Stimulated activated CD8-positive, alpha-beta memory T cell treated with anti-CD3 and anti-CD28 coated beads, Interleukin-4, amount 100 ng/mL, for 4 hours (primary cell): ENCODE results near the gene TMEM190.

ENCODE experiments used
- DNase-seq, 2 donors: peaks; one replicate each; pipeline ENCODE4 v3.0.0-alpha.2; 2020; ENCODE audit warnings: low read depth in 2 of 2, low spot score in 1 of 2

Gene TMEM190

DNA sequence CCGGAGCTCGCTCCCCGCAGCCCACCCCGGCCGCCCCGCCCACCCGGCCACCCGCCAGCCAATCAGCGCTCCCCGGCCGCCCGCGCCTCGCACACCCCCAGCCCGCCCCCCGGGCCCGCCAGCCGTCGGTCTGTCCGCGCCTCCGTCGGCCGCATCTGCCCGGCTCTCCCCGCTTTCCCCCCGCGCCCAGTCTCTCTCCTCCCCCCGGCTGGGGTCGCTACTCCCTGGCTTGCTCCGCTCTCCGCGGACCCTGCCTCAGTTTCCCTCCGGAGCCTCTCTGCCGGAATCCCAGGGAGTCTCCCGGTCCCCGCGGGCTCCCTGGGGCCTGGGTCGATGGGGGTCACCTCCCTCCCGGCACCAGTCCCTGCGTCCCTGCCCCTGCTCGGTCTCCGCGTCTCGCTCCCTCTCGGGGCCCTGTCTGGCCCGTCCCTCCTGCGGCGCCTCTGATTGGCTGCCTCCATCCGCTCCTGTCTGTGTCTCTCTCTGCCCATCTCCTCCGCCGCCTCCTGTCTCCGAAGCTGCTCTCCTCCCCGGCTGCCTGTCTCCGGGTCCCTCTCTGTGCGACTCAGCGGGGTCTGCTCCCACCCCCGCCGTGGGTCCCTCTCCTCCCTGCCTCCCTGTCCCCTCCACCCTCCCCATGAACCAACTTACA is 6.8 kb upstream of the TMEM190 start:
- no peak for DNase-seq

DNA sequence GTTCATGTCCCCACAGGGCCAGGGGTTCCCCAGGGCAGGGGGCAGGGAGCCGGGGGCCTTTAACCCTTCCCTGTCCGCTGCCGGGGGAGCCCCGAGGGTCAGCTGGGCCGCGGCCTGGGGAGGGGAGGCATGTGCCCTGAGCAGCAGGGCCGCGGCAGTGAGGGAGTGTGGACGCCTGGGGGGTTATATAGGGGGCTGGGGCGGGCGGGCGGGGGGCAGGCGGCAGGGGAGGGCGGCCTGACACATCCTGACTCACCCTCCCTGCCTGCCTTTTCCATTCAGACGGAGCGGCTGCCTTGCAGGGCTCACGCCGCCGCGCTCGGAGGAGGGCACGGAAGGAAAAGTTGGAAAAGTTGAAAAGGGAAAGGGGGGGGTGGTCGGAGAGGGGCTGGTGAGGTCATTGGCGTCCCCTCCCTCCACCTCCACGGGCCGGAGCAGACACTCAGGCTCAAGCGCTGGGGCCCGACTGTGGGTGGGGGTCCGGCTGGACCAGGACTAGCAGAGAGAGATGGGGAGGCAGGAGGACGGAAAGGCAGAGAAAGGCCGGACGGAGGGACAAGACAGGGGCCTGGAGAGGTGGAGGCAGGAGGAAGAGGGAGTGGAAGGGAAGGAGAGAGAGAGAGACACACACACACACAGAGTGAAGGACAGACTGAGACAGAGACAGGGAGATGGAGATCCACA is 6.2 kb upstream of the TMEM190 start, which contains the start of gene IL11:
Gene IL11, minus strand, starts transcription at position 159 of the 684 bp plus-strand sequence. Its CDS starts 153 bp downstream, at position 6.
- DNase-seq: no peak

DNA sequence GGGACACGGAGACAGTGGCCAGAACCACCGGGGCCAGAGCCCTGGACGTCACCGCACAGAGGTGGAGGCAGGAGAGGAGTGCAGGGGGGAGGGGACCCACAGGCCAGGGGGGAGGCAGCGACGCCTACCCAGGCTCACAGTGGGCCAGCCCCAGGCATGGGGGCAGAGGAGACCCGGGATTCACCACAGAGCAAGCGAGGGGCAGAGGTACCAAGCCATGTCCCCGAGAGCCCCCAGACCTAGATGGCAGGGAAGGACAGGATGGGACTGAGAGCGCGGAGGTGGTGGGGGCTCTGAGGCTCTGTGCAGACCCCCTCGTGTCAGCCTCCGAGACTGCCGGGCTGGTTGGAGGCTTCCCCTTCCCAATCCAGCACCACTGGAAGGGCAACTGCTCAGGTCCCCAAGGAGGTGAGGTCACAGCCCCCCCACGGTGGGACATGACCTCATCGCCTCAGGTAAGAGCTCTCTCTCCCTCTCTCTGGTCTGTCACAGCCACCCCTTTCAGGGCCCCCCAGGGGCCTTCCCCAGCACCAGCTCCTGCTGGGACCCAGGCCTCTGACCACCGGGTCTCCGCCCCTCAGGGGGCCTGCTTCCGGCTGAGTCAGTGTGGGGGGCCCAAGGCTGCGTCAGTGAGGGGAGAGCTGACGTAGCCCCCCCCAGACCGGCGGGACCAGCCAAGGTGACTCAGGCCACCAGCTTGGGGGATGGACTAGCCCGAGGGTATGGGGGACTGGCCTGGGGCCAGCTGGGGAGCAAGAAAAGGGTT is 4.1 kb upstream of the TMEM190 start:
- no peak for DNase-seq

DNA sequence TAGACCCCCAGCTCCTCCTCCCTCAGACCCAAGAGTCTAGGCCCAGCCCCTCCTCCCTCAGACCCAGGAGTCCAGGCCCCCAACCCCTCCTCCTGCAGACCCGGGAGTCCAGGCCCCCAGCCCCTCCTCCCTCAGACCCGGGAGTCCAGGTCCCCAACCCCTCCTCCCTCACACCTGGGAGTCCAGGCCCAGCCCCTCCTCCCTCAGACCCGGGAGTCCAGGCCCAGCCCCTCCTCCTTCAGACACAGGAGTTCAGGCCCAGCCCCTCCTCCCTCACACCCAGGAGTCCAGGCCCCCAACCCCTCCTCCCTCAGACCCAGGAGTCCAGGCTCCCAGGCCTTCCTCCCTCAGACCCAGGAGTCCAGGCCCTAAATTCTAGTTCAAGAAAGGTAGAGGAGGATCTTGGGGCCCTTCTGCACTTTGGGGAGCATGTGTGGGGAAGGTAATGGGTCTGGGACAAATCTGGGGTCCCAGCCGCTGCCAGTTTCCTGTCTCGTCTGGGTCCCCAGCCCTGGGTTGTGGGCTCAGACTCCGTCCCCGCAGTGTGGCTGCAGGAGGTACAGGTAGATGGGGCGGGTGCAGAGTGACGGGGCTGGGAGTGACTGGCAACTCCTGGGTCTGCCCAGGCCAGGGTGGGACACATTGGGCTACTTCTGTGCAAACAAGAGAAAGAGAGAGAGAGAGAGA is 3.2 kb upstream of the TMEM190 start:
- DNase-seq: no peak

DNA sequence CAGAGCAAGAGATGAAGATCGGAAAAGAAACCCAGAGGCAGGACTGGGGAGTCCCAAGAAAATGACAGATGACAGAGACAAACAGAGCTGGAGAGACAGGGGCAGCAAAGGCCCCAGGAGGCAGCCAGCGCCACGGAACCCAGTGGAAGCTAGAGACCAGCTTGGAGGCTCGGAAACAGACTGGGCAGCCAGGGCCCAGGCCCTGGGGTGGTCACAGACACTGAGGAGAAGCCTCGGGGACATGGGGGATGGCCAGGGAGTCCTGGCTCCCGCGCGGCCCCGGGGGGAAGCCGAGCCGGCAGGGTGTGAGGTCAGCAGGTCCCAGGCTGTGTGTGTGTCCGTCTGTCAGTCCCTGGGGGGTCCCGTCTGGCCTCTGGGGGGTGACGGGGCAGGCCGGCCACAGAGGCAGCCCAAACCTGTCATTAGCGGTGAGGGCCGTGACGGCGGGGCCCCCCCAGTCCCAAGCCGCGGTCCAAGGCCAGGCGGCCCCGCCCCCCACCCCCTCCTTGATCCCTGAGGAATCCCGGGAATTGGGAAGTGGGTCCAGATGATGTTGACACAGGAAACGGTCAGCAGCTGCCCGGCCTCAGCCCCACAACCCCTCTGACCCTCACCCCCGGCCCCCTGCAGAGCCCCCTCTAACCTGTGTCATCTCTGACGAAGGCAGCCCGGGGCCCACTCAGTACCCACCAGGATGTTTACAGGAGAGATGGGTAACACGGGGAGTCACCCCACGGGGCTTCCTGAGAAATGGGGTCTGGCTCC is 2.5 kb upstream of the TMEM190 start:
- DNase-seq: no peak

DNA sequence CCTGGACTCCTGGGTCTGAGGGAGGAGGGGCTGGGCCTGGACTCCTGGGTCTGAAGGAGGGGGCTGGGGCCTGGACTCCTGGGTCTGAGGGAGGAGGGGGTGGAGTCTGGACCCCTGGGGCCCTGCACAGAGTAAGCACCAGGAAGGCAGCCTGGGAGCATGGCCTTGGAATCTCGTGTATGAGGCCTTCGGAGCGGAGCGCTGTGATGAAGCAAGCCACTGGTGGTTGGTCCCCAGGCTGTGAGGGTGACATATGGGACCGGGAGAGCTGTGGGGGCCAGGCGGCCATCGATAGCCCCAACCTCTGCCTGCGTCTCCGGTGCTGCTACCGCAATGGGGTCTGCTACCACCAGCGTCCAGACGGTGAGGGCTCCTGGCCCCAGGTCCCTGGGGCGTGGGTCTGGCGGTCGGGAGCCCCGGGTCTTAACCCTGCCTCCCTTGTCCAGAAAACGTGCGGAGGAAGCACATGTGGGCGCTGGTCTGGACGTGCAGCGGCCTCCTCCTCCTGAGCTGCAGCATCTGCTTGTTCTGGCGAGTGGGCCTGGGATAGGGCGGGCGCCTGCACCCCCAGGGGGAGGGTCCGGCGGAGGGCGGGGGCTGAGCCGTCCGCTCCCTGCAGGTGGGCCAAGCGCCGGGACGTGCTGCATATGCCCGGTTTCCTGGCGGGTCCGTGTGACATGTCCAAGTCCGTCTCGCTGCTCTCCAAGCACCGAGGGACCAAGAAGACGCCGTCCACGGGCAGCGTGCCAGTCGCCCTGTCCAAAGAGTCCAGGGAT is 918 bp downstream of the TMEM190 start:
- DNase-seq: no peak

DNA sequence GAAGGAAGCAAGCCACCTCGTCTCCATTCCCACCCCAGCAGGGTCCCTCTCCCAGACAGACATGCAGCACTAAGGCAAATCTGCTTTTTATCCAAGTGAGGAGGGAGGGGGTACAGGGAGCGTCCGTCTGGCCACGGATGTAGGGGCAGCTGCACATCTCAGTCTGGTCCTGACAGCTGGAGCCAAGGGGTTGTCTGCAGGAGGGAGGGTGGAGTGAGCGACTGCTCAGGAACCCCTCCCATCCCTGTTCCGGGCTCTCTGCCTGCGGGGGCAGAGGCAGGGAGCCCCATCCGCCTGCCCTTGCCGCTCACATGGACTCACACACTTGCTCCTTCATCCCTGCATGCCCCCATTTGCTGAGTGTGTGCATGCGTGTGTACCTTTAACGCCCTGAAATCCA is 2.5 kb downstream of the TMEM190 start:
- DNase-seq: no peak

DNA sequence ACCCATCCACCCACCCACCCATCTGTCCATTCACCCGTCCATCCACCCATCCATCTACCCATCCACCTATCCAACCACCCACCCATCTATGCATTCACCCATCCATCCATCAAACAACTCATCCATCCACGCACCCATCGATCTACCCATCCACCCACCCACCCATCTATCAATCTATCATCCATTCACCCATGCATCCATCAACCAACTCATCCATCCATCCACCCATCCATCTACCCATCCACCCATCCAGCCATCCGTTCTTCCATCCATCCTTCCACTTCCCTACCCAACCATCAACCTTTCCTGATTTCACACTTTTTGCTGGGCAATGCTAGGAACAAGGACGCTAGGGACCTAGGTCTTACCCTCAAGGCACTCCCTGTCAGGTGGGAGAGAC is 5.4 kb downstream of the TMEM190 start:
- no peak for DNase-seq

DNA sequence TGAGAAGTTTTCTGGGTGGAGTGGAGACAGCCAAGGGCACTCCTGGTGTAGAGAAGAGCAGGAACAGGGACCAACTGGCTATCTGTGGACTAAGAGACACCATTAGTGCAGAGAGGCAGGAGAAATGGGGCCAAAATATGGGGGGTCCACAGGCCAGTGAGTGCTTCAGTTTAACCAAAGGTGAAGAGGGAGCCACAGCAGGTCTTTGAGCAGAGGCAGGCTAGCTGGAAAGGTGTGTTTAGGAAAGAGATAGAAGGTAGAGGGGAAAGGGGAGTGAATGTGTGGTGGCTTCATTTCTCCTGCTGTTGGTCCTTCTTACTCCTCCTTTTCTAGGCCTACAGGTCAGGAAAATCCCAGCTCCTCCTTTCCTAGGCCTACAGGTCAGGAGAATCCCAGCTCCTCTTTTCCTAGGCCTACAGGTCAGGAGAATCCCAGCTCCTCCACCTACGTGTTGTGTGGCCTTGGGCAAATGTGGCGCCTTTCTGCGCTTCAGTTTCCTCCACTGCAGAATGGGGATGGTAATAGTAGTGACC is 6.0 kb downstream of the TMEM190 start:
- no peak for DNase-seq

DNA sequence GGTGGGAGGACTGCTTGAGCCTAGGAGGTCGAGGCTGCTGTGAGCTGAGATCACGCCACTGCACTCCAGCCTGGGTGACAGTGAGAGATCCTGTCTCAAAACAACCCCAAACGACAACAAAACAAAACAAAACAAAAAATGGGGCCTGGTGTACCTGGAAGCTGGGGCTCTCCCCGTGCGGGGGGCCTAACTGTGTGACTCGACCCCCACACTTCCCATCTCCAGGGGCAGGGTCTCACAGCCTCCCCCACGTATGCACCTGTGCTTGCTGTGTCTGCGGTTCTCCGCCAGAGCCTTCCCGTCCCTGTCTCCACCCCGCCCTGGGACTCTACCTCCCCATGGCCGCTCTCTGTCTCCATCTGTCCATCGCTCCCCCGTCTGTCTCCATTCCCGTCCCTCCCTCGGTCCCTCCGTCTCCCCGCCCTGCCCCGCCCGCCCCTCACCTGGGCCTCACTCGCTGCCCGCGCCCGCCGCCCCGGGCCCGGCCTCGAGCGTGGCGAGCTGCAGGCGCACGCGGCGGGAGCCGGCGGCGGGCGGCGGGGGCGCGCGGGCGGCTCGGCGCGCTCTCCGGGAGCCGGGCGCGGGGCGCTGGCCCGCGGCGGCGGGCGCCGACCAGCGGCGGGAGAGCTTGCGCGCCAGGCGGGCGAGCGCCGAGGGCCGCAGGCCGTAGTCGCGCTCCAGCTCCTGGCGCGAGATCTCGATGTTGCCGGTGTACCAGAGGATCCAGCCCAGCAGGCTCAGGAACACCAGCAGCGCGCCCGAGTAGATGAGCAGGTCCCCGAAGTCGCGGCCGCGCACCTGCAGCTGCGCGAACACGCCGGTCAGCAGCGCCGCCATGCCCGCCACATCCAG is 6.9 kb downstream of the TMEM190 start:
- no peak for DNase-seq

DNA sequence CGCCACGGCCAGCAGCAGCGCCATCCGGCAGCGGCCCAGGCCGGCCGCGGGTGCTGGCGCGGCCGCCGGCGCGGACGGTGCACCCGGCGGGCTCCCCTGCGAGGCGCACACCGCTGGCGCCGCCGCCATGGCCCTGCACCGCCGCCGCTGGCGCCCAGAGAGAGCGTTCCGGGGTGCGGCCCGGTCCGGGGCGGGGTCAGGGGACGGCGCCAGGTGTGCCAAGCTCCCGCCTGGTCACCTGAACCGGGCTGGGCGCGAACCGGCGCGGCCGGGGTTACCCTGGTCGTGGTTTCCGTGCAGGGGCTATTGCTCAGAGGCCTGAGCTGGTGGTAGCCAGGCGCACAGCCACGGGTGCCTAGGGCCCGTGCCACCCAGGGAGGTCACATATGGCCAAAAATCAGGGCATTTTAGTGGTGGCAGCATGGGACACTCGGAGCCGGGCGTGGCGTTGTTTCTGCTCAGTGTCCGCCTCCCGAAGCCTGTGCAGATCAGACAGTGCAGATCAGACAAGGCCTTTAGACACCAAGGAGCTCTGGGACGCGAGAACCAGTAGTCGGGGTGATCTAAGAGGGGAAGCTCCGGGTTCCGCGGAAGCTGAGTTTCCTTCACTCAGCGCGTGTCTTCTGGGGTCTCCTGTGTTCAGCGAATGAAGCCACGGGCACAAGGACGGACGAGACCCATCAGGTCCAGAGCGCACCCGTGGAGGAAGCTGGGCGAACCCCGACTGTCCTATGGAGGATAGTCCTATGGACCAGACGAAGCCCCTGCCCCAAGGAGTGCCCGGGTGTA is 7.7 kb downstream of the TMEM190 start, which contains the start of gene TMEM238:
Gene TMEM238, minus strand, starts transcription at position 162 of the 789 bp plus-strand sequence. Its CDS starts 33 bp downstream, at position 129.
- DNase-seq: no peak

DNA sequence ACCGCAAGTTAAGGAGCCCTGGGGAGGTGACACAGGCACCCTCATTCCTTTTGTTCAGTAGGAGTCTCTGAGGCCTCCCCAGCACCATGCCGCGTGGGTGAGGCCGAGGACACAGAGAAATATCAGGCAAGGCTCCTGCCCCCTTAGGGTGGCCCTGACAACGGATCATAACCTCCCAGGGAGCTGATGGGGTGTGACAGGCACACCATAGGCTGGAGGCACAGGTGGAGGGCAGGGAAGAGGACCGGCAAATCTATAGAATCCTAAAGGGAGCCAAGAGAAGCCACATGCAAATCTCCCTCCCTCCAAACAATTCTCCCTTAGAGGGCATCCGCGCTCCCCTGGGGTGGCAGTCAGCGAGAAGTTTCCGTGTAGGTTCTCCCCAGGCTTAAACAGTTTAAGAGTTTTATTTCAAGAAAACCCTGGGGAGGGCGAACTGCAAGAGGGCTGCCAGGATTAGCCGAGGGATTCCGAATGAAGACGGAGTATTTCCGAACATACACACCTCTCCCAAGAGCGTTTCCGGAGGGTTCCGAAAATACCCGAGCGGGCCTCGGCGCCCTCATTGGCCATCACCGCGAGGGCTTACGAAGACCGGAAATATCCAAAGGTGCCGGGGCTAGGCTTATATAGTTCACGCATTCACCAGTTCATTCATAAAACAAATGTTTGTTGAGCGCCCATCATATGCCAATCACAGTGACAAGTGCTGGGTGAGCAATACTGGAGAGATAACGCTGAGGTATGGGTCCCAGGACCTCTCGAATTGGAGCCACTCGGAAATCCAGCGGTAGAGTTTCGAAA is 8.5 kb downstream of the TMEM190 start:
- DNase-seq: peak; percentile 80 to 88

DNA sequence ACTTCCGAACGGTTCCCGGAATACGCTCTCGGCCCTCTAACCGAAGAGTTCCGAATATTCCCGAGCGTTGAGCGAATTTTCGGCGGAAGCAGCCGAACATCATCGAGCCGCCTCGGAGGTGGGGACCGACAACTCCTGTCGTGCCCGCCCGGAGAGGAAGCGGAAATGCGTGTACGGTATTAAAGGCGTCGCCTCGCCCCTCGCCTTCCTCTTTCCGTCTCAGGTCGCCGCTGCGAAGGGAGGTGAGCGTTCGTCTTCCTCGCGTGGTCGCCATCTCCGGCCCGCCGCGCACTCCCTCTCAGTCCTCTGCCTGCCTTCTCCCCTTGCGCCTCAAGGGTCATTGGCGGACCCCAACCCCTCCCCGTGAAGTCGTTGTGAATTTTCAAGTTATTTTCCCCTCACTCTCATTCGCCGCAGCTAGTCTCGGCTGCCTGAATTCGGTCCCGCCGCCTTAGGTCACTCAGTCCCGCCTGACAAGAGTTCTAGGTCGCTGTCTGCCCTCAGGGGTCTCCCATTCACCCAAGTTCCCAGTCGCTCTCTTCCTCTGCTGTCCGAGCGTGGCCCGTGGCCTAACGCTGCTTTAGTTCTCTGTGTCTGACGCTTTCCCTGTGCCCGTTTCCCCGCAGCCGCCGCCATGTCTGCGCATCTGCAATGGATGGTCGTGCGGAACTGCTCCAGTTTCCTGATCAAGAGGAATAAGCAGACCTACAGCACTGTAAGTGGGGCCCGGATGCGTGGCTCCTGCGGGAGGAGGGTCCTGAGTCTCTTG is 9.3 kb downstream of the TMEM190 start, which contains the start of gene RPL28:
Gene RPL28, plus strand, starts transcription at position 209 of the 769 bp plus-strand sequence. Its CDS starts 426 bp downstream, at position 635.
- peak; percentile 94 to 96 for DNase-seq

DNA sequence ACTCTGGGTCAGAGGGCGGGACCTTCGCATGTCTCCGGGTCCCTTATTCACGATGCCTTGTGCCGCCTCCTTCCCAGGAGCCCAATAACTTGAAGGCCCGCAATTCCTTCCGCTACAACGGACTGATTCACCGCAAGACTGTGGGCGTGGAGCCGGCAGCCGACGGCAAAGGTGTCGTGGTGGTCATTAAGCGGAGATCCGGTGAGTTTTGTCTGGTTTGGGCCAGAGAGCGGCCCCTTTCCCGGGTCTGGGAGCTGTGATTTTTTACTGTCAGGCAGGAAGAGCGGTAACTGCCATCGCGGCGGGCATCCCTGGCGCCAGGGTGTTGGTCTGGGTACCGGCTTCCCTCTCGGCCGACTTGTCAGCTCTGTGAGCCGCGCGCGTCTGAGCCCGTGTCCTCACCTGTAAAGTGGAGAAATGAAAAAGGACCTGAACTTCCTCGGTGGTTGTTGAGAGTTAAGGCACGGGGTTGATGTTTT is 9.9 kb downstream of the TMEM190 start:
- DNase-seq: no peak

DNA sequence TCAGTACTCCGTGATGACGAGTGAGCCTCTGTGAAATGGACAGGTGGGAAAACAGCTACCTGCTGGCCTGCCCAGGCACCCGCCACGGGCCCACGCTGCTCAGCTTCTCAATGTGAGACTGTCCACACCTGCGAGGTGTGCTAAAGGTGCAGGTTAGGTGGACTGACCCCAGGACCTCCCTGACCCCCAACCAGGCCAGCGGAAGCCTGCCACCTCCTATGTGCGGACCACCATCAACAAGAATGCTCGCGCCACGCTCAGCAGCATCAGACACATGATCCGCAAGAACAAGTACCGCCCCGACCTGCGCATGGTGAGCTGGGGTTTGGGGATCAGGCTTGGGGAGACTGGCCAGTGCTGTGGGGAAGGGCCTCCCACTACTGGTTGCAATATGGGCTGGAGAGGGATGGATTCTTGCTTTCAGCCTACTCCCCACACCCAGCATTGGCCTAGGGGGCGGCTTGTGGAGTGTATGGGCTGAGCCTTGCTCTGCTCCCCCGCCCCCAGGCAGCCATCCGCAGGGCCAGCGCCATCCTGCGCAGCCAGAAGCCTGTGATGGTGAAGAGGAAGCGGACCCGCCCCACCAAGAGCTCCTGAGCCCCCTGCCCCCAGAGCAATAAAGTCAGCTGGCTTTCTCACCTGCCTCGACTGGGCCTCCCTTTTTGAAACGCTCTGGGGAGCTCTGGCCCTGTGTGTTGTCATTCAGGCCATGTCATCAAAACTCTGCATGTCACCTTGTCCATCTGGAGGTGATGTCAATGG is 11.3 kb downstream of the TMEM190 start:
- no peak for DNase-seq
